ENCODE measurements around the gene PPP1R12B.
"Not testable (repeated sequence)": the region's sequence is repeated elsewhere in the genome, so short reads cannot be mapped to it uniquely, and the experiment has no call there.

PPP1R12B gene

GRCh38 chr1:202638701-202639305 is 290.3 kb downstream of the PPP1R12B start:
- DNase-seq: not testable (repeated sequence)

GRCh38 chr1:202639500-202639899 is 291.0 kb downstream of the PPP1R12B start:
- DNase-seq: no peak

DNA sequence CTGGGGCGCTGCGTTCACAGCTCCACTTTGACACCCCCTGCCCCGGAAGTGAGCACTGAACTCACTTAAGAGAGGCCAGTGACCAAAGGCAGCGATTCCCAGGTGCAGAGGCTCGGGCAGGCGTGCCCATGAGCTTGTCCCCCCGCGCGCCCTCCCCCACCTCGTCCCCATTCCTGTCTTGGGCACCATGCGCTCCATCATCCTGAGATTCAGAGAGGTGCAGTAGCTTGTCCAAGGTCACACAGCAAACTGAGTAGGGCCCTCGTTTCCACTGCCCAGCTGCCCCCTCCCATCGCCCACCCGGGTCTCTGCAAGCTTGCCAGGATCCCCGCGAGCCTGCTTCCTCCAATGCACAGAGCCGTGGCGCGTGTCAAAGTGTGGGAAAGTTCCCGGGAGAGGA is 293.7 kb downstream of the PPP1R12B start:
- DNase-seq: no peak
